ENCODE results near the gene TBX18.
A peak's percentile ranks its signal among the peaks of the same experiment; 100 is the strongest.

The TBX18 gene

GRCh38 chr6:84671183-84671582, 93.2 kb downstream of the TBX18 start:
- no peak for DNase-seq (ENCODE audit: low read depth)

- DNase-seq (ENCODE audit: low read depth) = no peak
Measured at GRCh38 chr6:84669945-84670344, 94.5 kb downstream of the TBX18 start.

GRCh38 chr6:84667252-84668213, 96.9 kb downstream of the TBX18 start:
- no peak for DNase-seq (ENCODE audit: low read depth)

GRCh38 chr6:84665401-84665800, 99.0 kb downstream of the TBX18 start:
- DNase-seq (ENCODE audit: low read depth) = no peak

GRCh38 chr6:84663866-84664265, 100.5 kb downstream of the TBX18 start:
- no peak for DNase-seq (ENCODE audit: low read depth)

DNA sequence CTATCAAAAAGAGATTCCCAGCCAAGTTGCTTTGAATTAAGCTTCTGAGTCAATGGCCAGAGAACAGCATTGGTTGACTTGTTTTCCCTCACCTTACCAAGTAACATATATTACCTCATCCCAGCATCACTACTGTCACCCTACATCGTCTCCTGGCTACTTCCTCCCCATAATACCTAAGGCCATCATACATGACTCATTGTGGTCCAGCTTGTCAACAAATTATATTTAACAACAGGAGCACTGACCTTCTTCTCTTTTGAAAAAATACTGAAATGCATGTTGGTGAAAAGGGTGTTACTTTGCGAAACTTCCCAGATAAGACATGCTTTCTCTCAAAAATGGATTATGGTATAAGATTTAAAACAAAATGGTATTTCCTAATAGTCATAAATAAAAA, 106.9 kb downstream of the TBX18 start:
- no peak for DNase-seq (ENCODE audit: low read depth)

- no peak for DNase-seq (ENCODE audit: low read depth)
Measured at GRCh38 chr6:84657025-84657424, 107.4 kb downstream of the TBX18 start.

DNA sequence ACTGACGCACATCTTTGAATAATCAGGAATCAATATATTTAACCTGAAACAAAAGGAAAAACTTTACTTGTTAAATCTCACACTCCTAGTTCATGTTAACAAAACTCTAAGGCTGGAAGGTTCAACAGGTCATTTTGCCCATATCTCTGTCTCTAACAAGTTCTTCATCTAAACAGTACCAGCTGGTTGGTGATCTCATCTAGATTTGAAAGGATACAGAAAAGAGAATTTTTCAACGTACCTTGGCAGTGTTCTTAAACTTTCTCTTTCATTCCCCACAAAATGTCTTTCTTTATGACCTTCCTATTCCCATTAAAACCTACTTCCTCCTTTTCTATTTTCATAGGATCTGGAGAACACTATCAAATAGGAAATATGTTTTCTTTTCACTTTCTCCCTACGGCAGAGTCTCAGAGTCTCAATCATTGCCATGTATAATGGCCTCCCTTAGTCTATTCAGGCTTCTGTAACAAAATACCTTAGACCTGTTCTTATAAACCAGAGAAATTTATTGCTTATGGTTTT, 111.3 kb downstream of the TBX18 start:
- no peak for DNase-seq (ENCODE audit: low read depth)

DNA sequence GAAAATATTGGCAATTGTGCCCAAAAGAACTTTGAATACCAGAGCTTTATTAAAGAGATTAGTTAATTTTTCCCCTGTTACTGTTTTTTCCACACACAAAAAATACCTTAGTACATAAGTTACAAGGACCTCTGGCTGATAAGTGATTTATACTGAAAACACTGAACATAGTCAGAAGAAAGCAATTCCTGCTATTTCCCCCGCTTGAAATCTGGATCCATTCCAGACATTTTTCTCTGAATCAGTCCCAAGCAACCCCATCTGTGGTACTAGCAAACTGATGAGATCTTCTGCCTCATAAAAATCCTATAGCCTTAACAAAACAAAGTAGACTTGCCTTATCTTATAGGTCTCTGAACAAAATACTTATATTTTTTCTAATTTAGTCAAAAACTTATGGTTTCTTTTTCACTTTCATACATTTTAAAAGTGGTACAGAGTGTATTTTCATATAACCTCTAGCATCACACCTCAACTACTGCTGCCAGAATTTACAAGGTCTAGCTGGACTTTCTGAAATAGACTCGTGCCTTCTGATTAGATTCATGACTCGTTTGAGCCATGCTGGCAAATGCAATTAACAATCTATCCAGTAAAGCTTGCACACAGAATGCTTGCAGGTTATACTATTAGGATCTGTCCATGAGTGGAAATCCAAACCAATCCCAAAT, 111.9 kb downstream of the TBX18 start:
- DNase-seq (ENCODE audit: low read depth) = peak; percentile 94

DNA sequence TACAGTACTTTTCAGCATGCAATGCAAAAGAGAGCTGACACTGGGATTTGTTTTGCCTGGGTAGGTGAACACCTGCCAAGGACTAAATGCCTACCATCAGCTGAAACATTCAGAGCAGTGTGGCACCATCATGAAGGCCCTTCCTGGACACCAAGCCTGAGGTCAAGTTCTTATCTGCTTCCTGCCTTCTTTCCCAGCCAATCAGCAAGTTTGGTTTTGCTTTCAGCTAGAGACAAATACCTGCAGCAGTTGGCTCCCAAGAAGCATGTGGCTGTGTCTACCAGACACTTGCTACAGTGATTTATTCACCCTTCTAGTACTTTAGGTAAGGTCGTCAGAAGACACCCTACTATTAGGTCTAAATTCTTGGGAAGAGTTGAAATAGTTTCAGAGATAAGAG, 112.8 kb downstream of the TBX18 start:
- DNase-seq (ENCODE audit: low read depth) = no peak

- DNase-seq (ENCODE audit: low read depth) = no peak
Measured at GRCh38 chr6:84648444-84648843, 116.0 kb downstream of the TBX18 start.

DNA sequence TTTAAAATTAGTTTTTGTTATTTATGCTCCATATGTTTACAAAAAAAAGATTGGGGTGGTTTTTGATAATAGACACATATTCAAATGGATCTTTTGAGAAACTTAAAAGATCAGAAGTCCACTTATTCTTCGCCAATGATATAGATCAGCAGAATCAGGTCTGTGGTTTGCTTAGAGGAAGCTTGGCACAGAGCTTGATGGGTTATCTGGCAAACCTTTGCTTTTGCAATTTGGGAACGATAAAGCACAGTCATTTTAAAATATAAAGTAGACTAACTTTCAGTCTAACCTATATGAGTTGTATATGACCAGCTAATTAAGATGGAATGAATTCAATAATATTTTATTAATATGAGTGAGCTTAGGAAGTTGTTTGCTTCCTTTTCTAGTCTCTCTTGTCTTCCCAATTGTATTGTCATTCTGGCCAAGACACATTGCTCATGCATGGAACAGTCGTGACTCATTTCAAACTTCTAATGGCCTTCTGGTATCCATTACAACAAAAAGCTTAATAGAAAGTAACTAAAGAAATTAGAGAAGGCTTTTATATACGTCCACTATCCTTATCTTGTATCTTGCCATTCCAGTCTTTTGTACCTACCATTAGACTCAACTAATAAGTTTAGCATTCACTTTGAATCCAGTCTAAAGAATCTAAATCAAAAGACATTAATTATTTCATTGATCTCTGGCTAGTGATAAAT, 118.7 kb downstream of the TBX18 start:
- no peak for DNase-seq (ENCODE audit: low read depth)

- no peak for DNase-seq (ENCODE audit: low read depth)
Measured at GRCh38 chr6:84645000-84645399, 119.4 kb downstream of the TBX18 start.

- DNase-seq (ENCODE audit: low read depth) = no peak
Measured at GRCh38 chr6:84643778-84644177, 120.6 kb downstream of the TBX18 start.

DNA sequence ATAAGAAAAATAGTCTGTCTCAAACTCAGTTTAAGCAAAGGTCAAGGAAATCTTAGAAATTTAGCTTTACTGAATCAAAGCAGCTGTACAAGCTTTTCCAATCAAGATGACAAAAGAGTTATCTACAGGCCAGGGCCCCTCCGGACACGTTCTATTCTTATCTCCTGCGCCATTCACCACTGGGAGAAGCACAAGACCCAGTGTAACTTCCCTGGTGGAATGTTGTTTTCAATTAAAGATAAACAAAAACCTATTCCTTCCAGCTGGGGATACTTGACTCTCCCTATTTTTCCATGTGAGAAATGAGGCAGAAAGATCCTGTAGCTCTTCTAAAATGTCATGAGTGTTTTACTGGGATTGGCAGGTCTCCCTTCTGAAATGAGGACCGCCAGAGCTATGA, 123.3 kb downstream of the TBX18 start:
- no peak for DNase-seq (ENCODE audit: low read depth)

- DNase-seq (ENCODE audit: low read depth) = no peak
Measured at GRCh38 chr6:84639396-84639795, 125.0 kb downstream of the TBX18 start.

DNA sequence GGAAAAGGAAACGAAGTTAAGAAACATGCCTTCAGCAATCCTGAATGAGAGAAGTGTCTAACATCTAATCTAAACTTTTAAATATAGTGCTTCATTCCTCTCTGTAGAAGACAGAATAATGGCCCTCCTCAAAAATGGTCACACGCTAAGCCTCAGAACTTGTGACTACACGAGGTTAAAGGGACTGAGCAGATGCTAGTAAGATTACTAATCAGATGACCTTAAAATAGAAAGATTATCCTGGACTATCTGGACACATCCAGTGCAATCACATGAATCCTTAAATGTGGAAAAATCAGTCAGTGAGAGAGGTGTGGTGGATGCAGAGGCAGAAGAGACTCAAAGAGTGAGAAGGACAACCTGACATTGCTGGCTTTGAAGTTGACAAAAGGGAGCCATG, 126.1 kb downstream of the TBX18 start:
- DNase-seq (ENCODE audit: low read depth) = no peak
